Thyroid gland (tissue), 4 donors: ENCODE measurements around the gene AANAT. TPM values are rescaled to one million over a fixed set of nuclear protein-coding genes. Genes with fewer than 3 reads are reported as not detected.
"Not testable (repeated sequence)": the region's sequence is repeated elsewhere in the genome, so short reads cannot be mapped to it uniquely, and the experiment has no call there.

Experiments used
- DNase-seq, 2 donors: peaks; one replicate each; pipeline ENCODE4 v3.0.0-alpha.2; 2019
- H3K27ac ChIP-seq, 3 donors: fragments of 200-600 bp; sonication (generic); 1 replicate in 2 of 3; 2 replicates in 1 of 3; pipeline ENCODE4 v1.5.1; 2016 to 2019; ENCODE audit warnings: mild to moderate bottlenecking in 1 of 3, moderate library complexity in 1 of 3
- H3K27me3 ChIP-seq: fragments of 200-600 bp; sonication (generic); one replicate; pipeline ENCODE4 v1.5.1; 2019
- H3K36me3 ChIP-seq, 2 donors: fragments of 200-600 bp; sonication (generic); one replicate each; pipeline ENCODE4 v1.5.1; 2016 to 2019
- H3K4me1 ChIP-seq, 2 donors: fragments of 200-600 bp; sonication (generic); one replicate each; pipeline ENCODE4 v1.5.1; 2017 to 2019
- H3K4me3 ChIP-seq, 3 donors: fragments of 200-600 bp; sonication (generic); replicated peaks in 1 of 3; 1 replicate in 2 of 3; 2 replicates in 1 of 3; pipeline ENCODE4 v1.5.1; 2016; ENCODE audit warnings: mild to moderate bottlenecking in 1 of 3
- H3K9me3 ChIP-seq: fragments of 200-600 bp; sonication (generic); one replicate; pipeline ENCODE4 v1.5.1; 2017
- CTCF ChIP-seq, 6 experiments: fragments of 200-600 bp in 3 of 6; fragments of 450-650 bp in 3 of 6; sonication (generic) in 3 of 6; IDR thresholded peaks; one replicate each; pipeline ENCODE4 v1.5.1; 2016 to 2019; ENCODE audit warnings: antibody characterized with exemption in 6 of 6, mild to moderate bottlenecking in 2 of 6, inconsistent platforms in 1 of 6, moderate library complexity in 1 of 6
- POLR2A ChIP-seq, 2 donors: fragments of 450-650 bp; IDR thresholded peaks; one replicate each; pipeline ENCODE4 v1.6.1; 2017; ENCODE audit warnings: antibody characterized with exemption in 2 of 2, mild to moderate bottlenecking in 2 of 2, moderate library complexity in 1 of 2
- WGBS, 2 donors: methylation state at CpG; one replicate each; pipeline ENCODE4 v1.1.5; 2017; 5-methylcytosine and 5-hydroxymethylcytosine counted together
- intact Hi-C: fragments of 100-400 bp; cut with DNase I; formaldehyde crosslinking; loops from one replicate; pipeline ENCODE4 v1.15.1; 2023
- total RNA-seq, 4 donors: library from RNA; depleted of rRNA; stranded (reverse); fragments of >200 nt; gene quantifications; one replicate each; pipeline ENCODE4 v1.2.3, GENCODE V29; 2016

Gene AANAT
- total RNA-seq, 4 donors from 2014 or later: 0.81 TPM; not detected in 3

- no peak for DNase-seq
Observed at GRCh38 chr17:76502341-76503211, 35.2 kb downstream of the AANAT start.

GRCh38 chr17:76504117-76504516 is 36.7 kb downstream of the AANAT start:
- no peak for DNase-seq
- Histone ChIP-seq H3K9me3 (no peaks in the 10 kb centered on the region), H3K27me3 (no peaks in the 10 kb centered on the region), H3K27ac (no peak overlapping the region), H3K4me3 (no peak overlapping the region), H3K4me1 (peaks cover 23 to 24% of the 10 kb centered on the region in 2 donors), H3K36me3 (no peaks in the 10 kb centered on the region)
- 73 to 84% methylated on average over 7 of the region's 7 CpGs for WGBS, 2 donors
- TF ChIP-seq CTCF (IDR thresholded peaks at IDR 0.05) (no peak), POLR2A (IDR thresholded peaks at IDR 0.05) (no peak)
- intact Hi-C loops: no loop called here

More at GRCh38 chr17:76502341-76503211, 35.2 kb downstream of the AANAT start:
- Histone ChIP-seq H3K4me1 (peaks cover 37 to 40% of the 10 kb centered on the region in 2 donors), H3K27me3 (no peaks in the 10 kb centered on the region), H3K36me3 (no peaks in the 10 kb centered on the region), H3K4me3 (no peak overlapping the region), H3K27ac (peak overlapping the region; percentile 68 to 88 (median 72)), H3K9me3 (no peaks in the 10 kb centered on the region)
- 82 to 83% methylated on average over 8 of the region's 8 CpGs for WGBS, 2 donors
- TF ChIP-seq POLR2A (IDR thresholded peaks at IDR 0.05): no peak
- no peak for TF ChIP-seq CTCF (IDR thresholded peaks at IDR 0.05)
- intact Hi-C loops: no loop called here

- no peak for TF ChIP-seq POLR2A (IDR thresholded peaks at IDR 0.05)
- peak; percentile 88 to 96 (median 94) for TF ChIP-seq CTCF (IDR thresholded peaks at IDR 0.05)
- H3K9me3 ChIP-seq: no peaks in the 10 kb centered on the region
- H3K4me3 ChIP-seq: no peak overlapping the region
- WGBS, 2 donors: 25 to 37% methylated on average over 16 to 20 of the region's 24 CpGs
- intact Hi-C loops: loop anchor here (1.0 kb wide), 1 partner anchor 40 kb away; no protein-coding TSS in a partner anchor
- DNase-seq: peak; percentile 77 to 81
- no peak overlapping the region for H3K27ac ChIP-seq
- no peaks in the 10 kb centered on the region for H3K36me3 ChIP-seq
- peaks cover 4 to 10% of the 10 kb centered on the region in 2 donors for H3K4me1 ChIP-seq
- H3K27me3 ChIP-seq: no peaks in the 10 kb centered on the region
Observed at GRCh38 chr17:76506408-76507345, 39.3 kb downstream of the AANAT start.

DNA sequence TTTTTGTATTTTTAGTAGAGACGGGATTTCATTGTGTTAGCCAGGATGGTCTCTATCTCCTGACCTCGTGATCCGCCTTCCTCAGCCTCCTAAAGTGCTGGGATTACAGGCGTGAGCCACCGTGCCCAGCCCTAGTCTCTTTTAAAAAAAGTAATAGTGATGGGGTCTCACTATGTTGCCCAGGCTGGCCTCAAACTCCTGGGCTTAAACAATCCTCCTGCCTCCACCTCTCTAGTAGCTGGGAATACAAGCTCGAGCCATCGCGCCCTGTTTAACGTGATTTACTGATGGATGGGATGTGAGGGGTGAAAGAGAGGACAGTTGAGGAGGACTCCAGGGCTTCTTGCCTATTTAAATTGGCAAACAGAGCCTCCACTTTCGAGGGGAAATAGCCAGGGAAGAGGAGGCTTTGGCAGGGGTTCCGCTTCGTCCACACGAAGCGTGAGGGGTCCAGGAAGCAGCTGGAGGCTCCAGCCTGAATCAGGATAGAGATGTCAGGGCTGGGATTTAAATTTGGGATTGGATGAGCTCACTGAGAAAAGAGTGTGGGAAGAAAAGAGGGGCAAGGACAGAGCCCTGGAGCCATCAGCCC is 41.2 kb downstream of the AANAT start:
- intact Hi-C loops, H3K27ac ChIP-seq: not testable (repeated sequence)
- 79 to 80% methylated on average over 14 of the region's 14 CpGs for WGBS, 2 donors

DNA sequence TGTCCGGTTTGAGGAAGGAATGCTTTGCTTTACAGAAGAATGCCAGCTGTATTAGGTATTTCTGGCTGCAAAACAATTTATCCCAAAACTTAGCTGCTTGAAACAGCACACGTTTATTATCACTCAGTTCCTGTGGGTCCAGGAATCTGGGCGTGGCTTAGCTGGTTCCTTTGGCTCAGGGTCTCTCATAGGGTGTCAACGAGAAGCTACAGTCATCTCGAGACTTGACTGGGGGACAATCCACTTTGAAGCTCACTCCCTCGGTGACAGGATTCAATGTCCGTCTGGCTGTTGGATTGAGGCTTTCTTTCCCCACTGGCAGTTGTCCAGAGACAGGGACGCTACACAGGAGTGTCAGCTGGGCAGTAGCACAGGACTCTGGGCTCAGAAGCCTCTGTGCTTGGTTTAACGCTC is 43.4 kb downstream of the AANAT start:
- Histone ChIP-seq H3K27me3 (no peaks in the 10 kb centered on the region), H3K4me3 (no peak overlapping the region), H3K36me3 (no peaks in the 10 kb centered on the region), H3K9me3 (no peaks in the 10 kb centered on the region), H3K27ac (no peak overlapping the region), H3K4me1 (peaks cover 0 to 4% of the 10 kb centered on the region in 2 donors)
- TF ChIP-seq POLR2A (IDR thresholded peaks at IDR 0.05): no peak
- TF ChIP-seq CTCF (IDR thresholded peaks at IDR 0.05): no peak
- 15 to 30% methylated on average over 7 to 8 of the region's 9 CpGs for WGBS, 2 donors
- intact Hi-C loops: no loop called here
- DNase-seq: peak in 1 of 2 donors; percentile 45

More for the DNA sequence above, 41.2 kb downstream of the AANAT start:
- not testable (repeated sequence) for H3K36me3 ChIP-seq, H3K4me3 ChIP-seq, DNase-seq, H3K27me3 ChIP-seq, H3K4me1 ChIP-seq, H3K9me3 ChIP-seq
